Thyroid gland (tissue), 4 donors: ENCODE measurements around the gene SATB2.

Source experiments
- POLR2A ChIP-seq, 2 donors: fragments of 450-650 bp; IDR thresholded peaks; one replicate each; pipeline ENCODE4 v1.6.1; 2017; ENCODE audit warnings: antibody characterized with exemption in 2 of 2, mild to moderate bottlenecking in 2 of 2, moderate library complexity in 1 of 2
- TF ChIP-seq, protein P1 (sequence below), 6 experiments: fragments of 200-600 bp in 3 of 6; fragments of 450-650 bp in 3 of 6; sonication (generic) in 3 of 6; IDR thresholded peaks; one replicate each; pipeline ENCODE4 v1.5.1; 2016 to 2019; ENCODE audit warnings: antibody characterized with exemption in 6 of 6, mild to moderate bottlenecking in 2 of 6, inconsistent platforms in 1 of 6, moderate library complexity in 1 of 6

DNA sequence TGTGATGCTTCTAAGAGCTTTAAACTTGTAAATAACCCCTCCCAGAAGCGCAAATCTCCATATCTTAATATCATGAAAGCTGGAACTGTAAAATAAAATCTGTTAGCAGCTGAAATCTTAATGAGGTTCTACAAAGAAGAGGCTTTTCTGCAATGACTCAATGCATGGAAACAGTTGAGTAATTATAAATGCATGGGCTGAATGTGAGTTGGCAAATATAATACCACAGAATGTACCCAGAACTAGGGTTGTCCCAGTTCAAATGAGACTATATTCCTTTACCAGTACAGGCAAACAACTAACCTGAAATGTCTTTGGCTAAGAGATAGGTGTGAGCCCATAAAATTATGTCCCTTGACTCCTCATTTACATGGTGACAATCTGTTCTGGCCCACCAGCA lies 52.9 kb downstream of the SATB2 start:
- TF ChIP-seq, protein P1, sequence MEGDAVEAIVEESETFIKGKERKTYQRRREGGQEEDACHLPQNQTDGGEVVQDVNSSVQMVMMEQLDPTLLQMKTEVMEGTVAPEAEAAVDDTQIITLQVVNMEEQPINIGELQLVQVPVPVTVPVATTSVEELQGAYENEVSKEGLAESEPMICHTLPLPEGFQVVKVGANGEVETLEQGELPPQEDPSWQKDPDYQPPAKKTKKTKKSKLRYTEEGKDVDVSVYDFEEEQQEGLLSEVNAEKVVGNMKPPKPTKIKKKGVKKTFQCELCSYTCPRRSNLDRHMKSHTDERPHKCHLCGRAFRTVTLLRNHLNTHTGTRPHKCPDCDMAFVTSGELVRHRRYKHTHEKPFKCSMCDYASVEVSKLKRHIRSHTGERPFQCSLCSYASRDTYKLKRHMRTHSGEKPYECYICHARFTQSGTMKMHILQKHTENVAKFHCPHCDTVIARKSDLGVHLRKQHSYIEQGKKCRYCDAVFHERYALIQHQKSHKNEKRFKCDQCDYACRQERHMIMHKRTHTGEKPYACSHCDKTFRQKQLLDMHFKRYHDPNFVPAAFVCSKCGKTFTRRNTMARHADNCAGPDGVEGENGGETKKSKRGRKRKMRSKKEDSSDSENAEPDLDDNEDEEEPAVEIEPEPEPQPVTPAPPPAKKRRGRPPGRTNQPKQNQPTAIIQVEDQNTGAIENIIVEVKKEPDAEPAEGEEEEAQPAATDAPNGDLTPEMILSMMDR (IDR thresholded peaks at IDR 0.05): no peak
- TF ChIP-seq POLR2A (IDR thresholded peaks at IDR 0.05): no peak
